Measurements from ENCODE around the gene RTL9. TPM values are rescaled to one million over a fixed set of nuclear protein-coding genes. Genes with fewer than 3 reads are reported as not detected.
A peak's percentile ranks its signal among the peaks of the same experiment; 100 is the strongest.

Gene RTL9
- total and polyA plus RNA-seq, 2 experiments from 2014 or later: 0.31 TPM; not detected in 1

DNA sequence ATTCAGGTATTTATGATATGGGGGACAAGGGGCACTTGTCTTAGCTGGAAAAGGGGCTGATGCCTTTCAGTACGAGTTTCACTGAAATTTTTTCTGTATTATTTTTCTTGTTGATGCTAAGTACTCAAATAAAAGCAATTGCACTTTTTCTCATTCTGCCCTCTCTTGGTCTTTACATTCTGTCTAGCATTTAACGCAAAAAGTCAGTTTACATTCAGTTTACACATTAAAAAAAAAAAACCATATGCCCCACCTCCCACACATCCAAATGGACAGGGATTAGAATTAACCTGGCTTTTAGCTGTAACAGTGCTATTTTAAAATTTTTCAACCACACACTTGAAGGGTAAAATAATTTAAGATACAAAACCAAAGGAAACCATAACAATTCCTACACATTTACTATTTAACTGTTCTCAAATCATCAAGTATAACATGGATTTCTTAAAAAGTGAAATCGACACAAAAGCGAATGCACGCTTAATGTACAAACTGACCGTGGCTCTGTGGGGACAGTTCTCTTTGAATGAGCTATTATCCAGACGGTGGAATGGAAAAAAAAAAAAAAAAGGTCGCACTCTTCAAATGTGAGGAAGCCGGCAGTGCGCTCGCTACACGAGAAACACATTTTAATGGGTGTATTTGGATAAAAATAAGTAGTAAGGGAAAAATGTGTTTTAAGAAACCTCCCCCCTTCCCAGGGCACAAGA, 42.1 kb upstream of the RTL9 start (continued):
- TF ChIP-seq, protein P1, sequence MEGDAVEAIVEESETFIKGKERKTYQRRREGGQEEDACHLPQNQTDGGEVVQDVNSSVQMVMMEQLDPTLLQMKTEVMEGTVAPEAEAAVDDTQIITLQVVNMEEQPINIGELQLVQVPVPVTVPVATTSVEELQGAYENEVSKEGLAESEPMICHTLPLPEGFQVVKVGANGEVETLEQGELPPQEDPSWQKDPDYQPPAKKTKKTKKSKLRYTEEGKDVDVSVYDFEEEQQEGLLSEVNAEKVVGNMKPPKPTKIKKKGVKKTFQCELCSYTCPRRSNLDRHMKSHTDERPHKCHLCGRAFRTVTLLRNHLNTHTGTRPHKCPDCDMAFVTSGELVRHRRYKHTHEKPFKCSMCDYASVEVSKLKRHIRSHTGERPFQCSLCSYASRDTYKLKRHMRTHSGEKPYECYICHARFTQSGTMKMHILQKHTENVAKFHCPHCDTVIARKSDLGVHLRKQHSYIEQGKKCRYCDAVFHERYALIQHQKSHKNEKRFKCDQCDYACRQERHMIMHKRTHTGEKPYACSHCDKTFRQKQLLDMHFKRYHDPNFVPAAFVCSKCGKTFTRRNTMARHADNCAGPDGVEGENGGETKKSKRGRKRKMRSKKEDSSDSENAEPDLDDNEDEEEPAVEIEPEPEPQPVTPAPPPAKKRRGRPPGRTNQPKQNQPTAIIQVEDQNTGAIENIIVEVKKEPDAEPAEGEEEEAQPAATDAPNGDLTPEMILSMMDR (conservative IDR thresholded peaks at IDR 0.05; ENCODE audit: low read depth in 2 of 2): no peak
- TF ChIP-seq EZH2 (IDR thresholded peaks at IDR 0.05; ENCODE audit: low read depth, unreplicated experiment) (no peak), CREB1 (CRISPR knock-in tag; IDR thresholded peaks at IDR 0.05; ENCODE audit: low read depth) (no peak), EZH2phosphoT487 (IDR thresholded peaks at IDR 0.05; ENCODE audit: unreplicated experiment) (no peak), ZNF114 (CRISPR knock-in tag; IDR thresholded peaks at IDR 0.05) (no peak), STAT1 (IDR thresholded peaks at IDR 0.05; ENCODE audit: unreplicated experiment) (no peak)

DNA sequence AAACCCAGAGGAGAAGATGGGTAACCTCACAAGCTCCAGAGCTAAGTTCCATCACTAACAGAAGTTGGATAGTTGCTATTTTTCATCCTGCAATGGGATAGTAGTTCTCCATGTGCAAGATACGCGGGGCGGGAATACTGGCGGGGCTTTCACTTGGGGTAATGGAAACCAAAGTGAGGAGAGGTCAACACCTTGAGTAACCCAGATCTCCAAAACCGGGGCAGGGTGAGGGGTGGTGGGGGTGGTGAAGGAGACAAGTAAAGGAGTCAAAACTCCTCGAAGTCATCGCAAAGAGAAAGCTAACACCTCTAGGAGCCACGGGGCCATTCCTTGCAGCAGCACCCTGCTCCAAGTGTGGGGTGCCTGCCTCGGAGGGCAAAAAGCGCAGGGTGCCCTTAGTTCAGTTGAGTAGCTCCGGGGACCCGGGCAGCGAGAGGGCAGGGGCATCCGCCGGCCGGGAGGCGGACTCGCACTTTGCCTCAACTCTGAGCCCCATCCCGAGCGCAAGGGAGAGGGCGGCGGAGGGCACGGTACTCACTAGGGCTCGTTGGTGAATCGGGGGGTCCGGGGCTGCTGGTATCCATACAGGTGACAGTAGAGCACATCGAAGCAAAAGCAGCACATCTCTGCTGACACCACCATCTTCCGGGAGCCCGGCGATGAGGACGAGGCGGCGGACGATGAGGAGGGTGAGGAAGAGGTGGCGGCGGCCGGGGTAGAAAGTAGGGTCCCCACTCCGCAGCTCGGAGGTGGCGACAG, 41.4 kb upstream of the RTL9 start:
- no peaks in the 10 kb centered on the region for H3K27me3 ChIP-seq (ENCODE audit: insufficient read depth)
- DNase-seq (ENCODE audit: low spot score) (peak; percentile 29), ATAC-seq (peak; percentile 53)
- H3K79me2 ChIP-seq (replicated peaks; ENCODE audit: insufficient read depth): peaks cover 51% of the 10 kb centered on the region
- Mint-ChIP-seq H3K4me3 (peak overlapping the region; percentile 93), H3K4me1 (peaks cover 62% of the 10 kb centered on the region), H3K27me3 (ENCODE audit: insufficient read depth, low read depth, poor library complexity) (no peaks in the 10 kb centered on the region), H3K9me3 (no peaks in the 10 kb centered on the region), H3K27ac (peak overlapping the region; percentile 70), H3K36me3 (ENCODE audit: low read depth) (no peaks in the 10 kb centered on the region; the same call in 2 of the 3 replicates)
- H2AFZ ChIP-seq: no peak overlapping the region
- H3F3A ChIP-seq (replicated peaks; ENCODE audit: low read depth): no peaks in the 10 kb centered on the region
- H3K36me3 ChIP-seq (ENCODE audit: insufficient read depth): no peaks in the 10 kb centered on the region
- H3K4me3 ChIP-seq: peak overlapping the region; percentile 76
- H3K27ac ChIP-seq (ENCODE audit: low read depth): no peak overlapping the region
- H3K4me1 ChIP-seq (ENCODE audit: insufficient read depth): peaks cover 66% of the 10 kb centered on the region
- peaks cover 8% of the 10 kb centered on the region for H4K20me1 ChIP-seq (replicated peaks; ENCODE audit: insufficient read depth)
- peak overlapping the region; percentile 79 for H3K4me2 ChIP-seq
- H3K9me2 ChIP-seq (ENCODE audit: insufficient read depth): no peaks in the 10 kb centered on the region
- no peak for TF ChIP-seq JUNB (IDR thresholded peaks at IDR 0.05; ENCODE audit: unreplicated experiment)
- TF ChIP-seq ZNF114 (CRISPR knock-in tag; IDR thresholded peaks at IDR 0.05): no peak
- TF ChIP-seq, protein P1 (conservative IDR thresholded peaks at IDR 0.05; ENCODE audit: low read depth in 2 of 2): no peak
- TF ChIP-seq POLR2AphosphoS5 (IDR thresholded peaks at IDR 0.05; ENCODE audit: low read depth): no peak
- no peak for TF ChIP-seq EZH2phosphoT487 (IDR thresholded peaks at IDR 0.05; ENCODE audit: unreplicated experiment)
- TF ChIP-seq EZH2 (IDR thresholded peaks at IDR 0.05; ENCODE audit: low read depth, unreplicated experiment): no peak
- no peak for TF ChIP-seq CREB1 (CRISPR knock-in tag; IDR thresholded peaks at IDR 0.05; ENCODE audit: low read depth)
- TF ChIP-seq STAT1 (IDR thresholded peaks at IDR 0.05; ENCODE audit: unreplicated experiment): no peak
